Osteoblast (primary cell): ENCODE data around the gene DNAJC10. TPM values are rescaled to one million over a fixed set of nuclear protein-coding genes. Genes with fewer than 3 reads are reported as not detected.
"Not testable (repeated sequence)": the region's sequence is repeated elsewhere in the genome, so short reads cannot be mapped to it uniquely, and the experiment has no call there.

Experiments
- DNase-seq: peaks from one replicate; pipeline ENCODE4 v3.0.0; 2011; ENCODE audit warnings: low spot score, mixed read lengths; ENCODE audit not compliant: insufficient read length; ENCODE audit errors: missing footprints
- H2AFZ ChIP-seq: 2 replicates; pipeline ENCODE4 v1.6.0; 2011; ENCODE audit warnings: mild to moderate bottlenecking, low read length
- H3K27ac ChIP-seq: 2 replicates; pipeline ENCODE4 v1.5.1; 2011; ENCODE audit warnings: mild to moderate bottlenecking, low read depth, low read length, moderate library complexity
- H3K27me3 ChIP-seq: 2 replicates; pipeline ENCODE4 v1.6.0; 2012; ENCODE audit warnings: mild to moderate bottlenecking, control low read depth, inconsistent platforms, low read length, moderate library complexity; ENCODE audit not compliant: insufficient read depth
- H3K36me3 ChIP-seq: 2 replicates; pipeline ENCODE4 v1.5.1; 2011; ENCODE audit warnings: mild to moderate bottlenecking, low read length, control low read depth, moderate library complexity; ENCODE audit not compliant: insufficient read depth
- H3K4me1 ChIP-seq: 2 replicates; pipeline ENCODE4 v1.5.1; 2011; ENCODE audit warnings: mild to moderate bottlenecking, low read length, control low read depth, moderate library complexity; ENCODE audit not compliant: insufficient read depth
- H3K4me2 ChIP-seq: 2 replicates; pipeline ENCODE4 v1.6.0; 2011; ENCODE audit warnings: mild to moderate bottlenecking, low read length; ENCODE audit not compliant: insufficient read depth
- H3K4me3 ChIP-seq: fragments of 200-600 bp; sonication (generic); 3 replicates; pipeline ENCODE4 v1.5.1; 2012; ENCODE audit warnings: mild to moderate bottlenecking, low read length, inconsistent platforms; ENCODE audit not compliant: insufficient read depth
- H3K79me2 ChIP-seq: 2 replicates; pipeline ENCODE4 v1.6.0; 2012; ENCODE audit warnings: mild to moderate bottlenecking, low read length, control low read depth, inconsistent platforms; ENCODE audit not compliant: insufficient read depth
- H3K9me3 ChIP-seq: 2 replicates; pipeline ENCODE4 v1.5.1; 2011; ENCODE audit warnings: low read depth, low read length, control low read depth
- H4K20me1 ChIP-seq: 2 replicates; pipeline ENCODE4 v1.6.0; 2012; ENCODE audit warnings: mild to moderate bottlenecking, low read length, control low read depth; ENCODE audit not compliant: insufficient read depth
- CTCF ChIP-seq: IDR thresholded peaks from 2 replicates; pipeline ENCODE4 v1.5.1; 2011; ENCODE audit warnings: mild to moderate bottlenecking, low read depth, low read length, moderate library complexity; ENCODE audit errors: extremely low read depth
- total RNA-seq: library from RNA; depleted of rRNA; stranded (reverse); fragments of >200 nt; gene quantifications from 2 replicates; pipeline ENCODE4 v1.2.3, GENCODE V29; 2012

DNAJC10 gene
- total RNA-seq, 1 donor = 112 TPM

- H3K27ac ChIP-seq = no peak overlapping the region
- no peak overlapping the region for H2AFZ ChIP-seq
- no peaks in the 10 kb centered on the region for H3K9me3 ChIP-seq
- no peak overlapping the region for H3K4me3 ChIP-seq
- TF ChIP-seq CTCF = no peak
- H3K4me1 ChIP-seq = no peaks in the 10 kb centered on the region
- H3K27me3 ChIP-seq = no peaks in the 10 kb centered on the region
- H3K79me2 ChIP-seq = no peaks in the 10 kb centered on the region
- no peaks in the 10 kb centered on the region for H4K20me1 ChIP-seq
- no peaks in the 10 kb centered on the region for H3K36me3 ChIP-seq
- peak; percentile 13 for DNase-seq
- H3K4me2 ChIP-seq = no peak overlapping the region
Measured at GRCh38 chr2:182685559-182685958, 30.5 kb upstream of the DNAJC10 start.

GRCh38 chr2:182686763-182687162, 29.3 kb upstream of the DNAJC10 start:
- not testable (repeated sequence) for H3K9me3 ChIP-seq, H3K4me2 ChIP-seq, H3K27me3 ChIP-seq, H3K79me2 ChIP-seq, H3K36me3 ChIP-seq, DNase-seq, H3K4me1 ChIP-seq, H3K4me3 ChIP-seq, H3K27ac ChIP-seq, H2AFZ ChIP-seq, H4K20me1 ChIP-seq

GRCh38 chr2:182694189-182694588, 21.9 kb upstream of the DNAJC10 start:
- no peaks in the 10 kb centered on the region for H3K9me3 ChIP-seq
- no peak overlapping the region for H3K27ac ChIP-seq
- no peaks in the 10 kb centered on the region for H4K20me1 ChIP-seq
- DNase-seq = no peak
- no peak overlapping the region for H3K4me2 ChIP-seq
- H3K4me3 ChIP-seq = no peak overlapping the region
- TF ChIP-seq CTCF = no peak
- no peak overlapping the region for H2AFZ ChIP-seq
- no peaks in the 10 kb centered on the region for H3K27me3 ChIP-seq
- H3K36me3 ChIP-seq = no peaks in the 10 kb centered on the region
- no peaks in the 10 kb centered on the region for H3K4me1 ChIP-seq
- no peaks in the 10 kb centered on the region for H3K79me2 ChIP-seq

GRCh38 chr2:182695776-182696175, 20.3 kb upstream of the DNAJC10 start:
- H3K4me3 ChIP-seq = no peak overlapping the region
- H2AFZ ChIP-seq = no peak overlapping the region
- no peaks in the 10 kb centered on the region for H4K20me1 ChIP-seq
- H3K4me2 ChIP-seq = no peak overlapping the region
- no peak for DNase-seq
- H3K27ac ChIP-seq = no peak overlapping the region
- no peaks in the 10 kb centered on the region for H3K36me3 ChIP-seq
- no peak for TF ChIP-seq CTCF
- no peaks in the 10 kb centered on the region for H3K79me2 ChIP-seq
- no peaks in the 10 kb centered on the region for H3K4me1 ChIP-seq
- no peaks in the 10 kb centered on the region for H3K9me3 ChIP-seq
- no peaks in the 10 kb centered on the region for H3K27me3 ChIP-seq

GRCh38 chr2:182698671-182699070, 17.4 kb upstream of the DNAJC10 start:
- Histone ChIP-seq H3K27me3 (no peaks in the 10 kb centered on the region), H4K20me1 (no peaks in the 10 kb centered on the region), H3K27ac (no peak overlapping the region), H3K36me3 (no peaks in the 10 kb centered on the region), H2AFZ (no peak overlapping the region), H3K9me3 (no peaks in the 10 kb centered on the region), H3K79me2 (no peaks in the 10 kb centered on the region), H3K4me2 (no peak overlapping the region), H3K4me1 (no peaks in the 10 kb centered on the region), H3K4me3 (no peak overlapping the region)
- DNase-seq = no peak
- TF ChIP-seq CTCF = no peak
